ENCODE results near the gene POU4F2.

- TF ChIP-seq CTCF (IDR thresholded peaks at IDR 0.05) (no peak), EP300 (IDR thresholded peaks at IDR 0.05) (no peak), POLR2A (IDR thresholded peaks at IDR 0.05) (no peak)
These were observed 10.5 kb downstream of the POU4F2 start for GRCh38 chr4:146649232-146649631.

Measured in ovary (tissue), 3 donors.